ENCODE data around the gene SERPINA9.
"Not testable (repeated sequence)": the region's sequence is repeated elsewhere in the genome, so short reads cannot be mapped to it uniquely, and the experiment has no call there.

Gene SERPINA9, protein sequence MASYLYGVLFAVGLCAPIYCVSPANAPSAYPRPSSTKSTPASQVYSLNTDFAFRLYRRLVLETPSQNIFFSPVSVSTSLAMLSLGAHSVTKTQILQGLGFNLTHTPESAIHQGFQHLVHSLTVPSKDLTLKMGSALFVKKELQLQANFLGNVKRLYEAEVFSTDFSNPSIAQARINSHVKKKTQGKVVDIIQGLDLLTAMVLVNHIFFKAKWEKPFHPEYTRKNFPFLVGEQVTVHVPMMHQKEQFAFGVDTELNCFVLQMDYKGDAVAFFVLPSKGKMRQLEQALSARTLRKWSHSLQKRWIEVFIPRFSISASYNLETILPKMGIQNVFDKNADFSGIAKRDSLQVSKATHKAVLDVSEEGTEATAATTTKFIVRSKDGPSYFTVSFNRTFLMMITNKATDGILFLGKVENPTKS

DNA sequence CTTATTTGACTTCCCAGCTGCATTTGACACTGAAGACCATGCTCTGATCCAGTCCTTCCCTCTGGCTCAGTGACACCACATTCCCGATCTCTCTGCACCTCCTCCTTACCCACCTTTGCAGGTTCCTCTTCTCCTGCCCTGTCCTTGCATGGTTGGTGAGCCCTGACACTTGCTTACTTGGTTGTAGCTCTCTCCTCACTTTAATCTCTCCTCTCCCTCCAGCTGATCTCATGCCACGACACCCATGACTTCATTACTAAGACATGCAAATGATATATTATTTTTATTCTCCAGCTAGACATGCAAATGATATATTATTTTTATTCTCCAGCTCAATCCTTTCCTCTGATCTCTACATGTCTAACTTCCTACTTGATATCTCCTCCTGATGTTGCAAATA lies at the start of gene SERPINA9:
SERPINA9 (minus strand) TSS at position 175 of the 400 bp plus-strand sequence. CDS start 6,357 bp downstream, outside the sequence.
- no peak for DNase-seq

GRCh38 chr14:94524093-94524492 lies 48.1 kb upstream of the SERPINA9 start:
- no peak for DNase-seq

DNA sequence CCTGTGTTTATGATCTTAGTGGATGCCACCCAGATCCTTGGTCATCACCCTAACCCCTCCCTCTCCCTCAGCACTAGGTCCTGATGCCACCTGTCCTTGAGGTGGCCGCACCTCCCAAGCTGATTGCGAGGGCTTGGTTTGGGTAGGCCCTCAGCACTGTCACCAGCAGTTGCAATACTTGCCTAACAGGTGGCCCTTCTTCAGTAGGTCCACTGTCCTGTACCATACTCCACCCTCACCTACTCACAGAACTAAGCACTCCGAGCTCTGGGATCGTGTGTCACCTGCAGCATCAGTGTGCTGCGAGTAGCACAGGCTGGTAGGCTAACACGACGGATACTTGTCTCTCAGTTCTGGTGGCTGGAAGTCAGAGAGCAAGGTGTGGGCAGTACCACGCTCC lies 47.3 kb upstream of the SERPINA9 start:
- no peak for DNase-seq

- DNase-seq, result no peak
Observed at GRCh38 chr14:94522115-94522724, 46.2 kb upstream of the SERPINA9 start.

DNA sequence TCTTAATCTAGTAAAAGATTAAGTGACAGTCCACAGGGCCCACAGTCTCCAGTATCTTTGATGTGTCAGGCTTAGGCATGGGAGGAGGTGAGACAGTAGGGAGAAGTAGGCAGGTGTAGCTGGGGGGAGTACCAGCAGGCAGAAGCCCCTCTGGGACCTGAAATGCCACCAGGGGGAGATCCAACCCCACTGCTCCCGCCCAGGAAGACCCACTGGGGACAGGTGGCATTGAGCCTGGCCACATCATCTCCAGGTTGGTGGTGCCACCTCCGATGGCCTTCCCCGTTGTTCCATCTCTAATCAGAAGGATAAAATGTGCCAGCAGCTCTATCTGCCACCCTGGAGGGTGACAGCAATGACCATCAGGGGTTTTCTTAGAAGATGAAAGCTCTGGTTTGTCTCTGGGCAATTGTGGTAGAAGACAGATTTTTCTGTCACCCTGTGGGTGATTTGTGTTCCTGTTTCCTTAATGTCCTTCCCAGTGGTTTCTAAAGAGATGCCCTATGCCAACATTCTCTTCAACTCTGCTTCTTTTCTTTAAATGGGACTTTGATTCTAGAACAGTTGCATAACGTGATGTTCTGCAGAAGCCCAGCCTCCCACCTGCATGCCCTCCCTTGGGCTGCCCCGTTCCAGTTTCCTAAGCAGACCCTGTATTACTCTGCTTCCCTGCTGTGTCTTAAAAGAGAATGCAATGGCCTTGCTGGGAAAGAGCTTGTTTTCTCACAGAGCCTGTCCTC lies 45.5 kb upstream of the SERPINA9 start:
- DNase-seq, result no peak

DNA sequence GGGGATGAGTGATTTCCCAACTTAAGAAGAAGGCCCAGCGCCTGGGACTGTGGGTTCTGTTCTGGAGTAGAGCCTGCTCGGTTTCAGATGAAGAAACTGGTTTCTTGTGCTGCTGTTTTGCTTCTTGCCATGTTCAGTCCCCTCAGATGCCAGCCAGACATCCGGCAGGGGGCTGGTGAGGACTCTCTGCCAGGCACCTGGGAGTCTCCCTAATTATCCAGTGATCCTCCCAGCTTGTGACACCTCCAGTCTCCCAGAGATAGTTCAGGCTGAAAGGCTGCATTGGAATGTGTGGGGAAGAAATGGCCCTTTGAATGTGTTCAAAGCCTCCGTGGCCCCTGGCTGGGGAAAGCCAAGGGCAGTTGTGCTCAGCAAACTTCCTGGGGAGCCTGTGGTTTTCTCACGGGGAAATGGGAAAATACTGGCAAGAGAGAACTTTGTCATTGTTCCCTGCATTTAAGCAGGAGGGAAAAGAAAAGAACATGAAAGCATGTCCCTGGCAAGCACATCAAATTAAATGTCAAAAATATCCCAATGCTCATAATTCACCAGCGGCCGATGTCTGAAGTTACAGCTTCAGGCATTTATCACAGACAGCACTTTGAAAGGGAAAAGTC lies 41.8 kb upstream of the SERPINA9 start:
- DNase-seq, result no peak

- no peak for DNase-seq
Observed at GRCh38 chr14:94517248-94517640, 41.2 kb upstream of the SERPINA9 start.

DNA sequence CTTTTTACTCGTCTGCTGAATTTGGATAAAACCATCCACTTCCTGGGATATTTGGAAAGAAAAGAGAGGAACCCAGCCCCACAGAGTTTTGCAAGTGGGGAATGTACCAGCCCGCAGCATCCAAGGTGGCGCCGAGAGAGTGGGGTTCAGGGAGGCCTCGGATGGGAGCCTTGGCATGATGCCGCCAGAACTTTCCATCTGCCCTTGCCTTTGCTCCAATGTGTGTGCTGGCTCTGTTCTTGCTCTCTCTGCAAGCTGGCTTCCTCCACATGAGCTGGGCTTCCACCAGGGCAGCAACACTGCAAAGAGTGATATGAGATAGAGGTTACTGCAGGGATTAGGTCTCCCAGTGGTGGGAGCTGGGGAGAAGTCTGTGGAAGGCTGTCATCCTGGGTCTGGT lies 39.9 kb upstream of the SERPINA9 start:
- DNase-seq, result no peak

DNA sequence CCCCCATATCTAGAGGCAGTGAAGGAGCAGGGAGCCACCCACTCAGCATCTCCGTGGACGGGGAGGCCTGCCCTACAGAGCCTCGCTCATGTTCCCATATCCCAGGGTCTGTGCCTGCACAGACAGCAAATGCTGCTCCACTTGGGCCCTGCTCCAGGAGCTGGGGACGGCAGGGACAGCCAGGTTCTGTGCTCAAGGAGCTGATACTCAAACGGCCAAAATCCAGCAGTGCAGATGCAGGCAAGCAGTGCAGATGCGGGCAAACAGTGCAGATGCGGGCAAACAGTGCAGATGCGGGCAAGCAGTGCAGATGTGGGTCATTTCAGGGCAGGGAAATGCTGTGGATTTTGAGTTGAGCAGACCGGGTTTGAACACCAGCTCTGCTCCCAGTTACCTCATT lies 39.4 kb upstream of the SERPINA9 start:
- DNase-seq, result no peak

GRCh38 chr14:94514351-94514750 lies 38.4 kb upstream of the SERPINA9 start:
- no peak for DNase-seq

DNA sequence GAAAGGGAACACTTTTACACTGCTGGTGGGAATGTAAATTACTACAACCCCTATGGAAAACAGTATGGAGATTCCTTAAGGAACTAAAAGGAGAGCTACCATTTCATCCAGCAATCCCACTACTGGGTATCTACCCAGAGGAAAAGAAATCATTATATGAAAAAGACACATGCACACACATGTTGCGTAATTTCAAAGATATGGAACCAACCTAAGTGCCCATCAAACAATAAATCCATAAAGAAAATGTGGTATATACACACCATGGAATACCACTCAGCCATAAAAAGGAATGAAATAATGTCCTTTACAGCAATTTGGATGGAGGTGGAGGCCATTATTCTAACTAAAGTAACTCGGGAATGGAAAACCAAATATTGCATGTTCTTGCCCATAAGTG lies 34.5 kb upstream of the SERPINA9 start:
- DNase-seq, result not testable (repeated sequence)

- DNase-seq, result no peak
Observed at GRCh38 chr14:94509356-94509755, 33.4 kb upstream of the SERPINA9 start, which contains the start of gene SERPINA12. SERPINA12 (minus strand) TSS chr14:94509469; CDS start chr14:94498397, 11,072 bp downstream.

- no peak for DNase-seq
Observed at GRCh38 chr14:94505641-94506040, 29.6 kb upstream of the SERPINA9 start.

GRCh38 chr14:94505206-94505605 lies 29.2 kb upstream of the SERPINA9 start:
- no peak for DNase-seq

DNA sequence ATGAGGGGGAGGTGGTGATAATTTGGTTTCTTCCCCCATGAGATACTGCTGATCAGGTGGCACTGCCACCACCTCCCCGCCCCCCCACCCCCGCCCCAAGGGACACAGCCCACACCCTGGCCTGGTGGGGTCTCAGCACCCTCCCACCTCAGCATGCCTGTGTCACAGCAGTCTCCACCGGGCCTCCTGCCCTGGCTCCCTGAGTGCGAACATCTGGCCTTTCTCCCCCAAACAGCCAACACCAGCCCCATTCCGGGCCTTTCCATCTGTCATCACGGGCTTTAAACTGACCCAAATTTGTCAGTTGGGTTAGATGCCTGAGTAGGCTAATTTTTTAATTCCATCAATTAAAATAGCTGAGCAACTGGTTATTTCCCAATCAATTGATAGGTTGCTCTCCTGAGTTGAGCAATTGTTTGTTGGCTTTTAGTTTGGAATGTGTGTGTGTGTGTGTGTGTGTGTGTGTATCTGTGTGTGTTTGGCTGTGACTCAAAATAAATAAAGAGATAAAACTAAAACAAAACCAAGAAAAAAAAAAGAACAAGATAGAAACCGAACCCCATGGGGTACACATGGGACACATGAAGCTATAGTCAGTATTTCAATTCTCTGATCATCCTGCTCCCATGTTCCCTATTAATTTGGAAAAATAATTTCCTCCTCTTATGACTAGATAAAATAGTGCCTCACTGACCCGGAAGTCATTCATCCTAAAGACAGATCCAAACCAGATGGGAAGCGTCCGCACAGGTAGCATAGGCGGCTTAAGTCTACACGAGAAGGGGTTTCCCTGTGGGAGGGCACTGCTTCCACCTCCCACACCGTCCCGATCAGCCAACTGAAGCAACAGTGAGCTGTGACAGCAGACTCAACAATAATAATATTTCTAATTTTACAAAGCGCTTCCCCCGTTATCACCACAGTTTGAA lies 25.9 kb upstream of the SERPINA9 start:
- DNase-seq, result no peak

DNA sequence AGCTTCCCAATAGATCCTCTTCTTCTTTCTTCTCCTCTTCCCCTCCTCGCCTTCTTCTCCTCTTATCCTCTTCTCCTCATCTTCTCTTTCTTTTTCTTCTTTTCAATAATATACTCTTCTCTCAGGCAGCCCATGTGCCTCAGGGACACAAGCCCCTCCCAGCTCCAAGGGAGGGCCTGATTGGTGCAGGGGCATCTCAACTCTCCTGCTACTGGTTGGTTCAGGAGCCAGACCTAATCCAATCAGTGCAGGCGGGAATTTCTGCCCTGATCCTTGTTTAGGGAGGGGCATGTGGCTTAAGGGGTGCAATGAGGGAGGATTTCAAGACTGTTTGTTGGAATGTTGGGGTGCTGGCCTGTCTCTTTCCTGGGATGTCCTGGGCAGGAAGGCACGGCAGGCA lies 24.3 kb upstream of the SERPINA9 start:
- no peak for DNase-seq

- DNase-seq, result no peak
Observed at GRCh38 chr14:94499673-94500072, 23.7 kb upstream of the SERPINA9 start.

DNA sequence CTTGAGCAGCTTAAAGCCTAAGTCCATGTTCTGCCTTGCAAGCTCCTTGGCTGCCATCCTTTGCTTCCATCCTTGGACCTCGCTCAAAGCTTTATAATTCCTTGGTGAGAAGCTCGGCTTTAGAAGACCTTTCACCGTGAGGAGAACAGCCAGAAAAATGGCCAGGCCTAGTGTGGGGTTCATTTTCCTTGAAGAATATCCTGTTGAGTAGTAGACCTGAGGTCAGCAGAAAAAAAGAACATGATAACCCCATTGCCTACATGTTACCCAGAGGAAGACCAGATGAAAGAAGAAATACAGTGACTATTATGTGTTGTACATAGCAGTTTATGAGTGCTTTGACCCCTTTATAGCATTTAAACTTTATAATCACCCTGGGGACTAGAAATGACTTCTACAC lies 22.2 kb upstream of the SERPINA9 start:
- DNase-seq, result no peak

- no peak for DNase-seq
Observed at GRCh38 chr14:94494085-94494484, 18.1 kb upstream of the SERPINA9 start.

DNA sequence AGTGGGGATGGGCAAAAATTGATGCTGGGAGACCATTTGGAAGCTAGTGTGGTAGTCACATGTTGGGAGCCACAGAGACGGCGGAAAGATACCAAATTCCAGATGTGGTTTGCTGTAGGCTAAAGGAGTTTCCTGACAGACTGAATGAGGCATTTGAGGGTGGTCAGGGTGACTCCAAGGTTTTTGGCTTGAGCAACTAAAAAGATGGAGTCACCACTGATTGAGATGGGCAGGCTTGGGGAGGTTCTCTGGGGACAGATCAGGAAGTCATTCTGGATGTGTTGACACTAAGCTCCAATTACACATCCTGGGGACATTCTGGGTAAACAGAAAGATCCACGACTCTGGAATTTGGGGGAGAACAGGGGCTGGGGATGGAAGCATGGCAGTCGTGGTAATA lies 15.5 kb upstream of the SERPINA9 start:
- DNase-seq, result no peak

DNA sequence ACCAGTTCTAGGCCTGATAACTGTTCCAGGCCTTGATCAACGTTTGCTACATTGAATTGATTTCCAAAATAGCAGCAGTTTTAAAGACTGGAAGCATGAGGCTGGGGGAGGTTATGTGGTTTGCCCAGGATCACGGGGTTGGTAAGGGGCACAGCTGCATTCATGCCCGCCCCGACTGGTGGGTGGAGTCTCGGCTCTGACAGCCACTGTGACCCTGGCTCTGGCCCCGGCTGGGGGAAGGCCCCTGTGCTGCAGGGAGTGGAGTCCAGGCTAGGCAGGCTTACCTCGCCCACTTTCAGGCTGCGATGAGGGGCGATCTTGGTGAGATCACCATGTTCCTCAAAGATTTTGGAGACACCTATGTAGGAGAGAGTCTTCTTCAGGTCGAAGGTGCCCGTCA lies 13.3 kb upstream of the SERPINA9 start:
- DNase-seq, result no peak

- DNase-seq, result no peak
Observed at GRCh38 chr14:94486883-94487282, 10.9 kb upstream of the SERPINA9 start.
